Measurements from ENCODE around the gene NPLOC4. TPM values are rescaled to one million over a fixed set of nuclear protein-coding genes. Genes with fewer than 3 reads are reported as not detected.
A peak's percentile ranks its signal among the peaks of the same experiment; 100 is the strongest.

The NPLOC4 gene
- total and polyA plus RNA-seq, 2 of the 13 experiments (the other 11 are each of a cell fraction or from before 2014, with no cell fraction given): 57.0 to 97.0 TPM

DNA sequence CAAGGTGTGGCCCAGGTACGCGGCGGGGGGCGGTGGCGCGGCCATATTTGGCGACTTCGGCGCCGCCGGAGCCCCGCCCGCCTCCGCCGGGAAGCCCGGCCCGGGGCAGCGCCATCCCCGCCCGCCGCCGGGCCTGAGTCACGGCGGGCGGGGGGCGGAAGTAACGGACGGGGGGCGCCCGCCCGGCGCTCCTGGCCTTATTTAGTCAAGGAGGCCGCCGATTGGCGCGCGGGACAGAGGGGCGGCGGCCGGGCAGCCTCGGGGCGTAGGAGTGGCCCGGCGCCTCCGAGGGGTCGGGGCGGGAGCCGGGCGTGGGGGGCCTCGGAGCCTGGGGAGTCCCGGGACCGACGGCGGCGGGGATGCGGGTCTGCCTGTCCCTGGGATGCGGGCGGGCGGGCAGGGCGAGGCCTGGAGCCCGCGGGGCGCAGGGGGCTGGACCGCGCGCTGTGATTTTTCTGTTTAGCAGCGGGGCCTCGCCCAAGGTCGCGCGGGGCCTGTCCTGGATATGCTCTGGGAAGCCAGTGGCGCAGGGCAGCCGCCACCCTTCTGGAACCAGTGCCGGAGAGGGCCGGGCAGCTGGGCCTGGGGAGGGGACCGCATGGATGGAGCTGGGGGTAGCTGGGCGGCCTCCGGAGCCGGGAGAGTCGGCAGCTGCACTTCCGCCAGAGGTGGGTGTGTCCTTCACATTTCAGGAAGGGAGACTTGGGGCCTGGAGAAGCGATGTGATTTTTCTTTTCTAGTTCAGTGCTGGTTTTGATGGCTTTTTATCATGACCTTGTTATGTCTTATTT is 122.0 kb downstream of the NPLOC4 start (continued):
- TF ChIP-seq SOX13 (IDR thresholded peaks at IDR 0.05) (no peak), SOX13 (CRISPR knock-in tag; conservative IDR thresholded peaks at IDR 0.05 in 1 of 2, IDR thresholded peaks at IDR 0.05 in 1 of 2) (no peak), ZNF543 (CRISPR knock-in tag; IDR thresholded peaks at IDR 0.05) (peak; percentile 72; the same call in 1 of the 2 replicates), TARDBP (CRISPR knock-in tag; IDR thresholded peaks at IDR 0.05) (0 out of 2 replicates have a peak, but pooled peaks have one; percentile 26), HMG20A (CRISPR knock-in tag; IDR thresholded peaks at IDR 0.05; ENCODE audit: borderline replicate concordance) (no peak), HNRNPLL (IDR thresholded peaks at IDR 0.05; ENCODE audit: low read depth, low read length, poor library complexity, severe bottlenecking) (peak; percentile 45), SIX4 (CRISPR knock-in tag; IDR thresholded peaks at IDR 0.05) (no peak), MIER3 (CRISPR knock-in tag; IDR thresholded peaks at IDR 0.05; ENCODE audit: borderline replicate concordance) (no peak), HOXA5 (CRISPR knock-in tag; IDR thresholded peaks at IDR 0.05) (peak; percentile 69; the same call in 1 of the 2 replicates), SMYD3 (CRISPR knock-in tag; IDR thresholded peaks at IDR 0.05) (no peak), NFE2L2 (IDR thresholded peaks at IDR 0.05; ENCODE audit: low read length) (no peak), SUZ12 (IDR thresholded peaks at IDR 0.05; ENCODE audit: low read depth, low read length) (no peak), TBX2 (CRISPR knock-in tag; IDR thresholded peaks at IDR 0.05; ENCODE audit: borderline replicate concordance) (peak; percentile 20; the same call in 1 of the 2 replicates), ZBTB7B (CRISPR knock-in tag; IDR thresholded peaks at IDR 0.05) (no peak), ZNF773 (CRISPR knock-in tag; IDR thresholded peaks at IDR 0.05; ENCODE audit: borderline replicate concordance) (peak; percentile 74; the same call in 1 of the 2 replicates)
- TF ChIP-seq, protein P1, sequence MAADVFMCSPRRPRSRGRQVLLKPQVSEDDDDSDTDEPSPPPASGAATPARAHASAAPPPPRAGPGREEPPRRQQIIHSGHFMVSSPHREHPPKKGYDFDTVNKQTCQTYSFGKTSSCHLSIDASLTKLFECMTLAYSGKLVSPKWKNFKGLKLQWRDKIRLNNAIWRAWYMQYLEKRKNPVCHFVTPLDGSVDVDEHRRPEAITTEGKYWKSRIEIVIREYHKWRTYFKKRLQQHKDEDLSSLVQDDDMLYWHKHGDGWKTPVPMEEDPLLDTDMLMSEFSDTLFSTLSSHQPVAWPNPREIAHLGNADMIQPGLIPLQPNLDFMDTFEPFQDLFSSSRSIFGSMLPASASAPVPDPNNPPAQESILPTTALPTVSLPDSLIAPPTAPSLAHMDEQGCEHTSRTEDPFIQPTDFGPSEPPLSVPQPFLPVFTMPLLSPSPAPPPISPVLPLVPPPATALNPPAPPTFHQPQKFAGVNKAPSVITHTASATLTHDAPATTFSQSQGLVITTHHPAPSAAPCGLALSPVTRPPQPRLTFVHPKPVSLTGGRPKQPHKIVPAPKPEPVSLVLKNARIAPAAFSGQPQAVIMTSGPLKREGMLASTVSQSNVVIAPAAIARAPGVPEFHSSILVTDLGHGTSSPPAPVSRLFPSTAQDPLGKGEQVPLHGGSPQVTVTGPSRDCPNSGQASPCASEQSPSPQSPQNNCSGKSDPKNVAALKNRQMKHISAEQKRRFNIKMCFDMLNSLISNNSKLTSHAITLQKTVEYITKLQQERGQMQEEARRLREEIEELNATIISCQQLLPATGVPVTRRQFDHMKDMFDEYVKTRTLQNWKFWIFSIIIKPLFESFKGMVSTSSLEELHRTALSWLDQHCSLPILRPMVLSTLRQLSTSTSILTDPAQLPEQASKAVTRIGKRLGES (CRISPR knock-in tag; IDR thresholded peaks at IDR 0.05; ENCODE audit: borderline replicate concordance): no peak
- TF ChIP-seq, protein P2, sequence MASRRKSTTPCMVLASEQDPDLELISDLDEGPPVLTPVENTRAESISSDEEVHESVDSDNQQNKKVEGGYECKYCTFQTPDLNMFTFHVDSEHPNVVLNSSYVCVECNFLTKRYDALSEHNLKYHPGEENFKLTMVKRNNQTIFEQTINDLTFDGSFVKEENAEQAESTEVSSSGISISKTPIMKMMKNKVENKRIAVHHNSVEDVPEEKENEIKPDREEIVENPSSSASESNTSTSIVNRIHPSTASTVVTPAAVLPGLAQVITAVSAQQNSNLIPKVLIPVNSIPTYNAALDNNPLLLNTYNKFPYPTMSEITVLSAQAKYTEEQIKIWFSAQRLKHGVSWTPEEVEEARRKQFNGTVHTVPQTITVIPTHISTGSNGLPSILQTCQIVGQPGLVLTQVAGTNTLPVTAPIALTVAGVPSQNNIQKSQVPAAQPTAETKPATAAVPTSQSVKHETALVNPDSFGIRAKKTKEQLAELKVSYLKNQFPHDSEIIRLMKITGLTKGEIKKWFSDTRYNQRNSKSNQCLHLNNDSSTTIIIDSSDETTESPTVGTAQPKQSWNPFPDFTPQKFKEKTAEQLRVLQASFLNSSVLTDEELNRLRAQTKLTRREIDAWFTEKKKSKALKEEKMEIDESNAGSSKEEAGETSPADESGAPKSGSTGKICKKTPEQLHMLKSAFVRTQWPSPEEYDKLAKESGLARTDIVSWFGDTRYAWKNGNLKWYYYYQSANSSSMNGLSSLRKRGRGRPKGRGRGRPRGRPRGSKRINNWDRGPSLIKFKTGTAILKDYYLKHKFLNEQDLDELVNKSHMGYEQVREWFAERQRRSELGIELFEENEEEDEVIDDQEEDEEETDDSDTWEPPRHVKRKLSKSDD (CRISPR knock-in tag; IDR thresholded peaks at IDR 0.05; ENCODE audit: low read depth): no peak
- TF ChIP-seq, protein P3, sequence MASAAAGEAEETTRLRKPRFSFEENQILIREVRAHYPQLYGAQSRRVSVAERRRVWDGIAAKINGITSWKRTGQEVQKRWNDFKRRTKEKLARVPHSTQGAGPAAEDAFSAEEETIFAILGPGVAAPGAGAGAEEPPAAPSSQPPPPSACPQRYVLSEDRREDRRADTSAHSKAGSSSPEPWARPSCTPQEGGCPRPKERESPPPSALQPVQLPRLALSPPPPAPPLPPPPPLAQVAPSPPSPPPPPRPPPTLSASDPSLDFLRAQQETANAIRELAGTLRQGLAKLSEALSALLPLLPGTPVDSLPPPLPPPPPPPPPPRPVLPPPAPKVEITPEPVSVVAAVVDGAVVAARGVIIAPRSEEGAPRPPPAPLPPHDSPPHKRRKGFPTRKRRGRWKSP (CRISPR knock-in tag; IDR thresholded peaks at IDR 0.05): no peak
- TF ChIP-seq, protein P4, sequence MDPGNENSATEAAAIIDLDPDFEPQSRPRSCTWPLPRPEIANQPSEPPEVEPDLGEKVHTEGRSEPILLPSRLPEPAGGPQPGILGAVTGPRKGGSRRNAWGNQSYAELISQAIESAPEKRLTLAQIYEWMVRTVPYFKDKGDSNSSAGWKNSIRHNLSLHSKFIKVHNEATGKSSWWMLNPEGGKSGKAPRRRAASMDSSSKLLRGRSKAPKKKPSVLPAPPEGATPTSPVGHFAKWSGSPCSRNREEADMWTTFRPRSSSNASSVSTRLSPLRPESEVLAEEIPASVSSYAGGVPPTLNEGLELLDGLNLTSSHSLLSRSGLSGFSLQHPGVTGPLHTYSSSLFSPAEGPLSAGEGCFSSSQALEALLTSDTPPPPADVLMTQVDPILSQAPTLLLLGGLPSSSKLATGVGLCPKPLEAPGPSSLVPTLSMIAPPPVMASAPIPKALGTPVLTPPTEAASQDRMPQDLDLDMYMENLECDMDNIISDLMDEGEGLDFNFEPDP (CRISPR knock-in tag; conservative IDR thresholded peaks at IDR 0.05): no peak
- TF ChIP-seq, protein P5, sequence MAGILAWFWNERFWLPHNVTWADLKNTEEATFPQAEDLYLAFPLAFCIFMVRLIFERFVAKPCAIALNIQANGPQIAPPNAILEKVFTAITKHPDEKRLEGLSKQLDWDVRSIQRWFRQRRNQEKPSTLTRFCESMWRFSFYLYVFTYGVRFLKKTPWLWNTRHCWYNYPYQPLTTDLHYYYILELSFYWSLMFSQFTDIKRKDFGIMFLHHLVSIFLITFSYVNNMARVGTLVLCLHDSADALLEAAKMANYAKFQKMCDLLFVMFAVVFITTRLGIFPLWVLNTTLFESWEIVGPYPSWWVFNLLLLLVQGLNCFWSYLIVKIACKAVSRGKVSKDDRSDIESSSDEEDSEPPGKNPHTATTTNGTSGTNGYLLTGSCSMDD (CRISPR knock-in tag; IDR thresholded peaks at IDR 0.05): no peak

All from HepG2 (cell line).